BE2C (cell line): ENCODE results near the gene NOS1AP.

Source experiments
- DNase-seq: peaks from one replicate; pipeline ENCODE4 v3.0.0-alpha.2; 2020
- H3K27me3 ChIP-seq: fragments of 250-450 bp; sonication (Bioruptor Pico); 2 replicates; pipeline ENCODE4 v1.5.1; 2020; ENCODE audit warnings: mild to moderate bottlenecking
- H3K36me3 ChIP-seq: fragments of 250-450 bp; sonication (Bioruptor Pico); 2 replicates; pipeline ENCODE4 v1.5.1; 2020; ENCODE audit warnings: mild to moderate bottlenecking
- H3K4me1 ChIP-seq: fragments of 250-450 bp; sonication (Bioruptor Pico); 2 replicates; pipeline ENCODE4 v1.5.1; 2020
- H3K4me3 ChIP-seq: 2 replicates; pipeline ENCODE4 v1.5.1; 2011; ENCODE audit warnings: low read depth, low read length
- H3K9me3 ChIP-seq: fragments of 250-450 bp; sonication (Bioruptor Pico); 2 replicates; pipeline ENCODE4 v1.5.1; 2020
- CTCF ChIP-seq: IDR thresholded peaks from 2 replicates; pipeline ENCODE4 v1.5.1; 2012; ENCODE audit warnings: mild to moderate bottlenecking, low read depth, low read length

NOS1AP gene

GRCh38 chr1:162367073-162367472, 297.6 kb downstream of the NOS1AP start:
- no peaks in the 10 kb centered on the region for H3K4me1 ChIP-seq
- H3K4me3 ChIP-seq = no peak overlapping the region
- no peaks in the 10 kb centered on the region for H3K27me3 ChIP-seq
- TF ChIP-seq CTCF = no peak
- DNase-seq = no peak
- no peaks in the 10 kb centered on the region for H3K36me3 ChIP-seq
- H3K9me3 ChIP-seq = no peaks in the 10 kb centered on the region

- DNase-seq = no peak
- TF ChIP-seq CTCF = no peak
- H3K27me3 ChIP-seq = no peaks in the 10 kb centered on the region
- no peaks in the 10 kb centered on the region for H3K36me3 ChIP-seq
- no peaks in the 10 kb centered on the region for H3K9me3 ChIP-seq
- H3K4me3 ChIP-seq = no peak overlapping the region
- H3K4me1 ChIP-seq = peaks cover 5% of the 10 kb centered on the region
These were observed 298.3 kb downstream of the NOS1AP start for GRCh38 chr1:162367772-162368171.

- Histone ChIP-seq H3K9me3 (no peaks in the 10 kb centered on the region), H3K36me3 (no peaks in the 10 kb centered on the region), H3K4me1 (peaks cover 9% of the 10 kb centered on the region), H3K4me3 (no peak overlapping the region), H3K27me3 (no peaks in the 10 kb centered on the region)
- no peak for TF ChIP-seq CTCF
- DNase-seq = no peak
These were observed 299.0 kb downstream of the NOS1AP start for GRCh38 chr1:162368451-162368850.

GRCh38 chr1:162369571-162369970, 300.1 kb downstream of the NOS1AP start:
- H3K4me3 ChIP-seq = no peak overlapping the region
- no peaks in the 10 kb centered on the region for H3K9me3 ChIP-seq
- no peaks in the 10 kb centered on the region for H3K36me3 ChIP-seq
- H3K27me3 ChIP-seq = no peaks in the 10 kb centered on the region
- DNase-seq = no peak
- peaks cover 9% of the 10 kb centered on the region for H3K4me1 ChIP-seq
- TF ChIP-seq CTCF = no peak

- peaks cover 9% of the 10 kb centered on the region for H3K4me1 ChIP-seq
- TF ChIP-seq CTCF = no peak
- H3K9me3 ChIP-seq = no peaks in the 10 kb centered on the region
- no peaks in the 10 kb centered on the region for H3K27me3 ChIP-seq
- no peaks in the 10 kb centered on the region for H3K36me3 ChIP-seq
- DNase-seq = no peak
- H3K4me3 ChIP-seq = no peak overlapping the region
These were observed 300.7 kb downstream of the NOS1AP start for GRCh38 chr1:162370161-162370560.

GRCh38 chr1:162370721-162371120, 301.2 kb downstream of the NOS1AP start:
- no peaks in the 10 kb centered on the region for H3K9me3 ChIP-seq
- peaks cover 9% of the 10 kb centered on the region for H3K4me1 ChIP-seq
- no peak overlapping the region for H3K4me3 ChIP-seq
- no peak for TF ChIP-seq CTCF
- DNase-seq = no peak
- H3K27me3 ChIP-seq = no peaks in the 10 kb centered on the region
- H3K36me3 ChIP-seq = no peaks in the 10 kb centered on the region
